Vagina (tissue), 2 donors: ENCODE measurements around the gene HOPX.

Experiments
- POLR2A ChIP-seq, 2 donors: fragments of 450-650 bp; IDR thresholded peaks; one replicate each; pipeline ENCODE4 v1.6.1; 2017; ENCODE audit warnings: antibody characterized with exemption in 2 of 2, mild to moderate bottlenecking in 2 of 2, moderate library complexity in 2 of 2
- TF ChIP-seq, protein P1 (sequence below), 3 experiments: fragments of 450-650 bp in 2 of 3; fragments of 200-600 bp in 1 of 3; sonication (generic) in 1 of 3; IDR thresholded peaks; one replicate each; pipeline ENCODE4 v1.5.1; 2017 to 2019; ENCODE audit warnings: antibody characterized with exemption in 3 of 3, mild to moderate bottlenecking in 2 of 3, moderate library complexity in 2 of 3

DNA sequence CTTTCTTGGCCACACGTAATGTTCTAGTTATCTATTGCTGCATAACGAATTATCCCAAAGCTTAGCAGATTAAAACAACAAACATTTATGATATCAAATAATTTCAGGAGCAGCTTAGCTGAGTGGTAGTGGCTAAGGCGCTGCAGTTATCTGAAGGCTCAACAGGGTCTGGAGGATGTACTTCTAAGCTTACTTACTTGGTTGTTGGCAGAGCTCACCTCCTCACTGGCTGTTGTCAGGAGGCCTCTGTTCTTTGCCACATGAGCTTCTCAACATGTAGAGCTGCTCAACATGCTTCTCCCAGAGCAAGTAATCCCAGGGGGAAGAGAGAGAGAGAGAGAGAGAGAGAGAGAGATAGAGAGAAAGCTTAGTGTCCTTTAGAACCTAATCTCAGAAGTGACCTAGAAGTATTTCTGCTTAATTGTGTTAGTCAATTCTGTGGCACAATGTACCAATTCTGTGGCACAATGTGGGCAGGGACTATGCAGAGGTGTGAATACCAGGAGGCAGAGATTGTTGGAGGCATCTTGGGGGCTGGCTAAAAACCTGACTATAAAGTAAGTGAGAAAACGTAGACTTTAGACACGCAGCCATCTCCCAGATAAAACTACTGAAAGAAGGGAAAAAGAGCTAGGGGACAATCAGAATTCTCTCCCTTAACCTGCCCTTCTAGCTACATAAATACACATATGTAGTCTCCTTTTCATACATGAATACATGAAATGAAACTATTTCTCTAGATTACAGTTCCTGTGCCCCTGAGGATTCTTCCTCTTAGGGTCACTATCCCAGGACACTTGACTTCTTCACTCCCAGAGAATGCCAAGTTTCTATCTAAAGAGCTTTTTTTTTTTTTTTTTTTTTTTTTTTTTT is 40.2 kb downstream of the HOPX start:
- TF ChIP-seq, protein P1, sequence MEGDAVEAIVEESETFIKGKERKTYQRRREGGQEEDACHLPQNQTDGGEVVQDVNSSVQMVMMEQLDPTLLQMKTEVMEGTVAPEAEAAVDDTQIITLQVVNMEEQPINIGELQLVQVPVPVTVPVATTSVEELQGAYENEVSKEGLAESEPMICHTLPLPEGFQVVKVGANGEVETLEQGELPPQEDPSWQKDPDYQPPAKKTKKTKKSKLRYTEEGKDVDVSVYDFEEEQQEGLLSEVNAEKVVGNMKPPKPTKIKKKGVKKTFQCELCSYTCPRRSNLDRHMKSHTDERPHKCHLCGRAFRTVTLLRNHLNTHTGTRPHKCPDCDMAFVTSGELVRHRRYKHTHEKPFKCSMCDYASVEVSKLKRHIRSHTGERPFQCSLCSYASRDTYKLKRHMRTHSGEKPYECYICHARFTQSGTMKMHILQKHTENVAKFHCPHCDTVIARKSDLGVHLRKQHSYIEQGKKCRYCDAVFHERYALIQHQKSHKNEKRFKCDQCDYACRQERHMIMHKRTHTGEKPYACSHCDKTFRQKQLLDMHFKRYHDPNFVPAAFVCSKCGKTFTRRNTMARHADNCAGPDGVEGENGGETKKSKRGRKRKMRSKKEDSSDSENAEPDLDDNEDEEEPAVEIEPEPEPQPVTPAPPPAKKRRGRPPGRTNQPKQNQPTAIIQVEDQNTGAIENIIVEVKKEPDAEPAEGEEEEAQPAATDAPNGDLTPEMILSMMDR (IDR thresholded peaks at IDR 0.05), result no peak
- TF ChIP-seq POLR2A (IDR thresholded peaks at IDR 0.05), result no peak
